Measurements from ENCODE around the gene MAP3K5.
A peak's percentile ranks its signal among the peaks of the same experiment; 100 is the strongest.

MAP3K5 gene

GRCh38 chr6:136706430-136706829 is 85.8 kb downstream of the MAP3K5 start:
- no peaks in the 10 kb centered on the region for H3K9me3 ChIP-seq
- no peaks in the 10 kb centered on the region for H3K27me3 ChIP-seq
- H3K36me3 ChIP-seq: peaks cover 19% of the 10 kb centered on the region
- H3K27ac ChIP-seq: no peak overlapping the region
- peaks cover 11 to 14% of the 10 kb centered on the region in 2 experiments for H3K4me1 ChIP-seq (ENCODE audit: control insufficient read depth in 1 of 2, insufficient read depth in 1 of 2, low read depth in 1 of 2, low read length in 1 of 2)
- H3K4me3 ChIP-seq (ENCODE audit: low read depth in 1 of 2, low read length in 1 of 2): no peak overlapping the region
- TF ChIP-seq CTCF (IDR thresholded peaks at IDR 0.05): no peak

- H3K4me1 ChIP-seq (ENCODE audit: control insufficient read depth in 1 of 2, insufficient read depth in 1 of 2, low read depth in 1 of 2, low read length in 1 of 2): peaks cover 11 to 14% of the 10 kb centered on the region in 2 experiments
- H3K4me3 ChIP-seq (ENCODE audit: low read depth in 1 of 2, low read length in 1 of 2): no peak overlapping the region
- no peaks in the 10 kb centered on the region for H3K27me3 ChIP-seq
- H3K36me3 ChIP-seq: peaks cover 14% of the 10 kb centered on the region
- H3K27ac ChIP-seq: peak overlapping the region; percentile 36
- TF ChIP-seq CTCF (IDR thresholded peaks at IDR 0.05): no peak
- no peaks in the 10 kb centered on the region for H3K9me3 ChIP-seq
Observed at GRCh38 chr6:136703331-136703865, 88.9 kb downstream of the MAP3K5 start.

- Histone ChIP-seq H3K27ac (no peak overlapping the region), H3K27me3 (no peaks in the 10 kb centered on the region), H3K36me3 (peaks cover 33% of the 10 kb centered on the region), H3K4me3 (ENCODE audit: low read depth in 1 of 2, low read length in 1 of 2) (no peak overlapping the region), H3K4me1 (ENCODE audit: control insufficient read depth in 1 of 2, insufficient read depth in 1 of 2, low read depth in 1 of 2, low read length in 1 of 2) (peaks cover 15 to 21% of the 10 kb centered on the region in 2 experiments), H3K9me3 (no peaks in the 10 kb centered on the region)
- no peak for TF ChIP-seq CTCF (IDR thresholded peaks at IDR 0.05)
Observed at GRCh38 chr6:136701045-136701444, 91.2 kb downstream of the MAP3K5 start.

- TF ChIP-seq CTCF (IDR thresholded peaks at IDR 0.05): no peak
Observed at GRCh38 chr6:136699358-136699757, 92.9 kb downstream of the MAP3K5 start.

GRCh38 chr6:136696783-136697364 is 95.4 kb downstream of the MAP3K5 start:
- H3K36me3 ChIP-seq: peaks cover 63% of the 10 kb centered on the region
- H3K27me3 ChIP-seq: no peaks in the 10 kb centered on the region
- no peak overlapping the region for H3K4me3 ChIP-seq (ENCODE audit: low read depth in 1 of 2, low read length in 1 of 2)
- peaks cover 8 to 9% of the 10 kb centered on the region in 2 experiments for H3K4me1 ChIP-seq (ENCODE audit: control insufficient read depth in 1 of 2, insufficient read depth in 1 of 2, low read depth in 1 of 2, low read length in 1 of 2)
- H3K27ac ChIP-seq: no peak overlapping the region
- no peak for TF ChIP-seq CTCF (IDR thresholded peaks at IDR 0.05)
- no peaks in the 10 kb centered on the region for H3K9me3 ChIP-seq

More at GRCh38 chr6:136699358-136699757, 92.9 kb downstream of the MAP3K5 start:
- Histone ChIP-seq H3K4me3 (ENCODE audit: low read depth in 1 of 2, low read length in 1 of 2) (no peak overlapping the region), H3K27ac (no peak overlapping the region), H3K36me3 (peaks cover 41% of the 10 kb centered on the region), H3K9me3 (no peaks in the 10 kb centered on the region), H3K4me1 (ENCODE audit: control insufficient read depth in 1 of 2, insufficient read depth in 1 of 2, low read depth in 1 of 2, low read length in 1 of 2) (peaks cover 20 to 21% of the 10 kb centered on the region in 2 experiments), H3K27me3 (no peaks in the 10 kb centered on the region)

All from neutrophil (primary cell).